Retinal pigment epithelial cell (primary cell): ENCODE measurements around the gene CNOT8.

ENCODE experiments used
- DNase-seq: peaks from one replicate; pipeline ENCODE4 v3.0.0-alpha.2; 2010; ENCODE audit warnings: low read depth
- H3K4me3 ChIP-seq: 2 replicates; pipeline ENCODE4 v1.5.1; 2011; ENCODE audit warnings: mild to moderate bottlenecking, low read length, control low read depth, moderate library complexity
- CTCF ChIP-seq: conservative IDR thresholded peaks from 2 replicates; pipeline ENCODE4 v1.5.1; 2011; ENCODE audit warnings: low read depth, low read length, control low read depth, inconsistent platforms

The CNOT8 gene

GRCh38 chr5:154916874-154917273 is 58.4 kb downstream of the CNOT8 start:
- no peak overlapping the region for H3K4me3 ChIP-seq
- TF ChIP-seq CTCF = no peak
- no peak for DNase-seq

GRCh38 chr5:154917757-154918156 is 59.3 kb downstream of the CNOT8 start:
- no peak for DNase-seq
- no peak overlapping the region for H3K4me3 ChIP-seq
- no peak for TF ChIP-seq CTCF

- no peak for DNase-seq
- no peak for TF ChIP-seq CTCF
- H3K4me3 ChIP-seq = no peak overlapping the region
Measured at GRCh38 chr5:154923441-154924430, 65.3 kb downstream of the CNOT8 start.
